CD4-positive, alpha-beta T cell treated with Interleukin-1 beta for 1 hour (primary cell): ENCODE results near the gene RAB8A.

Source experiments
- DNase-seq, 2 donors: peaks; one replicate each; pipeline ENCODE4 v3.0.0-alpha.2; 2020 to 2022

RAB8A gene

DNA sequence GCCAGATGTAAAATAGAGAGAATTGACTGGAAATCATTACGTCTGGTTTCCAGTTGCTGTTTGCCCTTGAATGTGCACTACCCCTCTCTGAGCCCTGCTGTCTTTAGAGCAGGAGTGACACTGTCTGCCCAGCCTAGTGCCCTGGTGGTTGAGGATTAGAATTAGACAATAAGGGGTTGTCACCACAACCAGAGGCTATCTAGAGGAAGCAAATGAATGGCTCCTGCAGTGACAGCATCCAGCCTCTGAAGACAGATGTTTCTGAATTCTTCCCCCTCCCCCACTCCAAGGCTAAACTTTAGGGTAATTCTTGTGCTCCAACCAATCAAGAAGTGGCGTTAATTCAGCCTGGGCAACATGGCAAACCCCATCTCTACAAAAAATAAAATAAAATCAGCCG is 2.0 kb downstream of the RAB8A start:
- DNase-seq = no peak

DNA sequence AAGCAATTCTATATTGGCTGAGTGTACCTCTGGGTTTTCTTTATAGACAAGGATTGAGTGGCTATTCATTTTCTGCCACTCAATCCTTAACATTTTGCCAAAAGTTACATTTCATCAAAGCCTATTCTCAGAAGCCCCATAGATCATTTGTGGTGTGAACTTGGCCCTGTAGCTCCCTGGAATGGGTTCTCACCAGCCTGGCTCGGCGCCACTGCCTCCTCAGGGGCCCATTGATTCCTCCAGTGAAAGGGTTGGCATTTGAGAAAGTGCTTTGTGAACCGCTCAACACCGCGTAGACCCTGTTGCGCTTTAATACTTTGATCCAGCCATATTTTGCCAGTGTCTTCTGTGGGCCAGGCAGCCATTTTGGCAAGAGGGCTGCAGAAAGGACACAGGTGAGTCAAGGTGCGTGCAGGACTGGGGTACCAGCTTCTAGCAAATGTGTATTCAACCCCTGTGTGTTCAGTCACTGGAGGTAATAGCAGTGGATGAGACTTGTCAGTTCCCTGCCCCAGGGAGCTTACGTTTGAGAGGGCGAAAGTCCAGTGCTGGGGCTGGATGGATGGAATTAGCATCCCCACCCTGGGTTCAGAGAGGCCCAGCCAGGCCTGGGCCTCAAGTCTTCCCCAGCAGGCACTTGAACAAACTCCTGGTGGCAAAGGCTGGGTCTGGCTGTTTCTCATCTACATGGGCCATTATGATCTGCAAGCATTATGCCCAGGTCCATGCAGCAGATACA is 3.8 kb downstream of the RAB8A start:
- no peak for DNase-seq

GRCh38 chr19:16116067-16116466 is 4.4 kb downstream of the RAB8A start:
- no peak for DNase-seq

DNA sequence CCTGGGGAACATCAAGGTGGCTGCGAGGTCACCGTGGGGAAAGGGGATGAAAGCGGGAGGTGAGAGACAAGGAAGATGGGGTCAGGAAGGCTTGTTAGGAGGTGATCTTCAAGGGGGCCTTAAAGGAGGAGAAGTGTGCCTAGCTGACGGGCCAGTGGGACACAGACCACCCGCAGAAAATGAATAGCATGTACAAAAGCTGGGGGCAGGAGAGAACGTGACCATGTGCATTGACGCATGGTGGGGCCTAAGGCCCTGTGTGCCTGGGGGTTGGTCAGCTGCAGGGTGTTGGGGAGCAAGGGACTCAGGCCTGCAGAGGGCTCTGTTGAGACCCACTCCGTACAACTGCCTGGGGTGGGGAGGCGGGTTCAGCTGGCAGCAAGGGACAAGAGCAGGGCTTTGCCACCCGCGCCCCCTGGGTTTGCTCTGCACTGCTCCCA is 5.9 kb downstream of the RAB8A start:
- peak in 1 of 2 donors; percentile 24 for DNase-seq

- peak; percentile 39 to 76 for DNase-seq
These were observed 6.9 kb downstream of the RAB8A start for GRCh38 chr19:16118489-16119033.

DNA sequence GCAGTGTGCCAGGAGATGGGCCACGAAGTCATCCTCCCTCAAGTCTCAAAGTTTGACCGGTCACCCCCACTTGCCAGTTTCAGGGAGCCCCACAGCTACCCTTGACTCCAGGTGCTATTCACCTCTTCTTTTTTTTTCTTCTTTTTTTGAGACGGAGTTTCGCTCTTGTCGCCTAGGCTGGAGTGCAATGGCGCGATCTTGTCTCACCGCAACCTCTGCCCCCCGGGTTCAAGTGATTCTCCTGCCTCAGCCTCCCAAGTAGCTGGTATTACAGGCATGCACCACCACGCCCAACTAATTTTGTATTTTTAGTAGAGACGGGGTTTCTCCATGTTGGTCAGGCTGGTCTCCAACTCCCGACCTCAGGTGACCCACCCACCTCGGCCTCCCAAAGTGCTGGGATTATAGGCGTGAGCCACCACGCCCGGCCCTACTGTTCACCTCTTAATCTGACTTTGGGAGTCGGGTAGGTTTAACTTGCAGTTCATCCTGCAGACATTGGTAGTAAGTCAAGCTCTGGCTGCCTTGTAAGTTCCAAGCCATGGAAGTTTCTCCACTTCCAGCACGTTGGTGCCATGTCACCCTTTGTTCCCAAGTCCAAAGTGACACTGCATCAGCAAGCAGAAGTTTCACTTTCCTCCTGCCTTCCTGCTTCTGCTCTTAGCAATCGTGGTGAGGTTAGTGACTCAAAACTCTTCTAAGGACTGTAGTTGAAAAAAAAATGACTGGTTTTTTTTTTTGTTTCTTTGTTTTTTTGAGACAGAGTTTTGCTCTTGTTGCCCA is 7.6 kb downstream of the RAB8A start:
- DNase-seq = peak; percentile 44 to 58

GRCh38 chr19:16121141-16121540 is 9.5 kb downstream of the RAB8A start:
- no peak for DNase-seq

- no peak for DNase-seq
These were observed 10.3 kb downstream of the RAB8A start for GRCh38 chr19:16121967-16122366.

GRCh38 chr19:16124953-16125352 is 13.3 kb downstream of the RAB8A start:
- no peak for DNase-seq

- no peak for DNase-seq
These were observed 14.2 kb downstream of the RAB8A start for GRCh38 chr19:16125737-16126495.

DNA sequence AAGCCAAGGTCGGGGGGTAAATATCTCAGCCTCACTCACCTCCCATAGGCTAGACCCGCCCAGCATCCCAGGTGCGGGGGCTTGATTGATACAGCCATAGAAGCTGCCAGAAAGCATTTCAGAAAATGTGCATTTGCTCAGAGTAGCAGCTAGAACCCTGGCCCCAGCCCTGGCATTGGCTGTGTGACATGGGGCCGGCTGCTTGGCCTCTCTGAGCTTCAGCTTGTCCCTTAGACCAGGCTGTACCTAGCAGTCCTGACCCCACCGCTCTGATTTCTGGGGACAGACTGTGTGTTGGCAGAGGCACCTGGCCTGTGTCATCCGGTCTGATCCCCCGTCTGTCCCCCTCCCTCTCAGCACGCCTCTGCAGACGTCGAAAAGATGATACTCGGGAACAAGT is 15.4 kb downstream of the RAB8A start:
- DNase-seq = no peak

- DNase-seq = no peak
These were observed 16.2 kb downstream of the RAB8A start for GRCh38 chr19:16127776-16128371.

DNA sequence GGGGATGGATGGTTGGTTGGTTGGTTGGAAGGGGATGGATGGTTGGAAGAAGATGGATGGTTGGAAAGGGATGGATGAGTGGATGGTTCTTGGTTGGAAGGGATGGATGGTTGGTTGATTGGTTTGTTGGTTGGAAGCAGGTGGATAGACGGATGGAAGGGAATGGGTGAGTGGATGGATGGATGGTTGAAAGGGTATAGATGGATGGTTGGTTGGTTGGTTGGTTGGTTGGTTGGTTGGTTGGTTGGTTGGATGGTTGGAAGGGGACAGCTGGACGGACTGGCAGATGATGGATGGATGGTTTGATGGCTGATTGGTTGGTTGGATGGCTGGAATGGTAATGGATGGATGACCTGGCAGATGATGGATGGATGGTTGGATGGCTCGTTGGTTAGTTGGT is 20.0 kb downstream of the RAB8A start:
- DNase-seq = no peak

GRCh38 chr19:16133818-16134217 is 22.1 kb downstream of the RAB8A start:
- DNase-seq = no peak

GRCh38 chr19:16134510-16134909 is 22.8 kb downstream of the RAB8A start:
- DNase-seq = no peak

GRCh38 chr19:16135430-16136127 is 23.9 kb downstream of the RAB8A start:
- no peak for DNase-seq

GRCh38 chr19:16136185-16136999 is 24.7 kb downstream of the RAB8A start:
- DNase-seq = no peak

DNA sequence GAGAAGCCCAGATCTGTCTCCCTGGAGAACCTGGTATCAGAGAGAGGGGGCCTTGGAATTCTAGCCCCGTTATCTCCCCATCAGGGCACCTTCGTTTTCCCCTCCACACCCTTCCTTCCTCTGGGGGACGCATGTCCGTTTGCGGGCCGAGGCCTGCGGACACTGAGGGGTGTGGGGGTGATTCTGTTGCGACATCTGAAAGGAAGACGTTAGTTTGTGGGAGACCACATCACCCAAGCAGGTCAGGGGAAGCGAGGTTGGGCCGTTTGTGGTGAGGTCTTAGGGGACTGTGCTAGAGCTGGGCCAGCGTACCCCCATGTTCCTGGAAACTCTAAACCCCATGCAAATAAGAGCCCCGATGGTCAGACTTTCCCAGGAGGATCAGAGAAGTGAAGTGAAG is 28.1 kb downstream of the RAB8A start:
- DNase-seq = peak in 1 of 2 donors; percentile 25

DNA sequence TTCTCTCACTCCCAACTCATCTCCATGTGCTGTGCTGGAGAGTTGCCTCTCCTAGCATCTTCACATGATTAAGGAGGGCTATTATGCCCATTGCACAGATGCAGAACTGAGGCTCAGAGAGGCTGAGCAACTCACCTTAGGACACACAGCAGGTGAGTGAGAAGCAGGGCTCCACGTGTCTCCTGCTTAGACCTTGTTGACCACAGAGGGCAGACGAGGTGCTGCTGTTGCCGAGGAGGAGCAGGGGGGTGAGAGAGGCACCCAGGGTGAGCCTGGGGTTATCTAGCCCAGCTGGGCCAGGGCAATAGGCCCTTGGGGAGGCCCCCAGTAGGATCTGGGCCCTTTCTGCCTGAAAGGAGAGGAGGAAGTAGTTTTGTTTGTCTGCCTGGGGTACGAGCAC is 29.4 kb downstream of the RAB8A start:
- DNase-seq = peak; percentile 24 to 74

DNA sequence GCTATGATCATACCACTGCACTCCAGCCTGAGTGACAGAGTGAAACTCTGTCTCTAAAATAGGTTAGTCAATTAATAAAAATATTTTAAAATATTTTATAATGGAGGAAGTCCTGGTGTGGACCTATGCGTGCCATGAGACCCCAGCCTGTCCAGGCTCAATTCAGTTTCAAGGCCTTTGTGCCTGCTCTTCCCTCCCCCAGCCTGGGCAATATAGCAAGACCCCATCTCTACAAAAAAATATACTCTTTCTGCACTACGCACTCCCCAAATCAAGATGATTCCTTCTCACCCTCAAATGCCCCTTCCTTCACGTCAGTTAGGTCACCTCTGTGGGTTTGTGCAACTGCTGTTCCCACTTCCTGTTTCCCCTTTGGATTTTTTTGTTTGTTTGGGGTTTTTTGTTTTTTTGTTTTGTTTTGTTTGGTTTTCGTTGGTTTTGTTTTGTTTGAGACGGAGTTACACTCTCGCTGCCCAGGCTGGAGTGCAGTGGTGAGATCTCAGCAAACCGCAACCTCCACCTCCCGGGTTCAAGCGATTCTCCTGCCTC is 30.4 kb downstream of the RAB8A start:
- DNase-seq = no peak
